ENCODE data around the gene EHBP1.

EHBP1 gene

GRCh38 chr2:62662131-62662530 lies 43.4 kb upstream of the EHBP1 start:
- TF ChIP-seq ZNF518A (tag by site-specific recombination; conservative IDR thresholded peaks at IDR 0.05; ENCODE audit: low read depth) (no peak), ZNF701 (tag by site-specific recombination; IDR thresholded peaks at IDR 0.05) (no peak), ZNF837 (tag by site-specific recombination; IDR thresholded peaks at IDR 0.05) (no peak), HOXA7 (CRISPR knock-in tag; IDR thresholded peaks at IDR 0.05; ENCODE audit: borderline replicate concordance) (no peak), ZNF596 (tag by site-specific recombination; IDR thresholded peaks at IDR 0.05) (no peak), SCRT2 (tag by site-specific recombination; IDR thresholded peaks at IDR 0.05) (no peak), ZNF560 (tag by site-specific recombination; IDR thresholded peaks at IDR 0.05; ENCODE audit: borderline replicate concordance) (no peak), ZBTB17 (tag by site-specific recombination; IDR thresholded peaks at IDR 0.05) (no peak), ZNF747 (tag by site-specific recombination; IDR thresholded peaks at IDR 0.05) (no peak), ZNF280D (tag by site-specific recombination; IDR thresholded peaks at IDR 0.05) (no peak), ZBTB8A (tag by site-specific recombination; IDR thresholded peaks at IDR 0.05) (no peak), ZNF530 (tag by site-specific recombination; IDR thresholded peaks at IDR 0.05; ENCODE audit: low read depth) (no peak), SP2 (tag by site-specific recombination; IDR thresholded peaks at IDR 0.05) (no peak), GFI1B (tag by site-specific recombination; IDR thresholded peaks at IDR 0.05) (no peak), ATF2 (tag by site-specific recombination; IDR thresholded peaks at IDR 0.05; ENCODE audit: low read depth) (no peak), ZXDB (tag by site-specific recombination; IDR thresholded peaks at IDR 0.05) (no peak)
- no peaks in the 10 kb centered on the region for H3K9me3 ChIP-seq (ENCODE audit: control insufficient read depth, insufficient read depth, low read depth, low read length)
- ChIA-PET CTCF (interaction anchor here (0.5 kb wide), 1 partner anchor 60 kb away, joined by 4 read pairs; no protein-coding TSS in a partner anchor), POLR2A (no interaction called here)
- H3K27ac ChIP-seq (ENCODE audit: extremely low read depth, low read depth, low read length), result no peak overlapping the region
- H3K4me3 ChIP-seq (ENCODE audit: low read depth, low read length), result no peak overlapping the region
- no peaks in the 10 kb centered on the region for H3K36me3 ChIP-seq (ENCODE audit: control insufficient read depth in 2 of 2, insufficient read depth in 1 of 2, low read length in 2 of 2)
- peaks cover 14% of the 10 kb centered on the region for H3K4me1 ChIP-seq (ENCODE audit: control insufficient read depth, insufficient read depth, low read length)

- Histone ChIP-seq H3K27ac (ENCODE audit: extremely low read depth, low read depth, low read length) (no peak overlapping the region), H3K9me3 (ENCODE audit: control insufficient read depth, insufficient read depth, low read depth, low read length) (no peaks in the 10 kb centered on the region), H3K36me3 (ENCODE audit: control insufficient read depth in 2 of 2, insufficient read depth in 1 of 2, low read length in 2 of 2) (no peaks in the 10 kb centered on the region), H3K4me3 (ENCODE audit: low read depth, low read length) (no peak overlapping the region), H3K4me1 (ENCODE audit: control insufficient read depth, insufficient read depth, low read length) (peaks cover 14% of the 10 kb centered on the region)
- CTCF ChIA-PET, result interaction anchor here (0.7 to 1.6 kb wide), 2 partner anchors 113 to 206 kb away, joined by 4 read pairs; no protein-coding TSS in a partner anchor
- POLR2A ChIA-PET, result interaction anchor here (0.7 kb wide), 1 partner anchor 205 kb away, joined by 3 read pairs; no protein-coding TSS in a partner anchor
- TF ChIP-seq ZNF692 (tag by site-specific recombination; IDR thresholded peaks at IDR 0.05), result no peak
- TF ChIP-seq ZNF707 (tag by site-specific recombination; IDR thresholded peaks at IDR 0.05), result no peak
- no peak for TF ChIP-seq MZF1 (tag by site-specific recombination; IDR thresholded peaks at IDR 0.05; ENCODE audit: borderline replicate concordance)
- no peak for TF ChIP-seq ZNF214 (tag by site-specific recombination; IDR thresholded peaks at IDR 0.05; ENCODE audit: borderline replicate concordance)
- TF ChIP-seq ZFP3 (tag by site-specific recombination; IDR thresholded peaks at IDR 0.05; ENCODE audit: low read depth), result no peak
- TF ChIP-seq ZNF529 (tag by site-specific recombination; IDR thresholded peaks at IDR 0.05; ENCODE audit: insufficient replicate concordance), result no peak
- TF ChIP-seq ZNF26 (tag by site-specific recombination; IDR thresholded peaks at IDR 0.05), result no peak
These were observed 43.0 kb upstream of the EHBP1 start for GRCh38 chr2:62662554-62662953.
